Stimulated activated CD8-positive, alpha-beta memory T cell treated with anti-CD3 and anti-CD28 coated beads, Interleukin-7, amount 100 ng/mL, for 48 hours (primary cell): Measurements from ENCODE around the gene BABAM2.

Experiments
- DNase-seq, 2 donors: peaks; one replicate each; pipeline ENCODE4 v3.0.0-alpha.2; 2020; ENCODE audit warnings: low read depth in 1 of 2; ENCODE audit errors: extremely low read depth in 1 of 2

The BABAM2 gene

GRCh38 chr2:28387082-28387960 is 496.8 kb downstream of the BABAM2 start:
- no peak for DNase-seq
